HG03103 (cell line): ENCODE measurements around the gene PVALB.
"Not testable (repeated sequence)": the region's sequence is repeated elsewhere in the genome, so short reads cannot be mapped to it uniquely, and the experiment has no call there.

Experiments
- ATAC-seq: cut with Tn5 transposase; IDR thresholded peaks from one replicate; pipeline ENCODE4 v1.9.1; 2021; ENCODE audit warnings: low read depth; ENCODE audit not compliant: unreplicated experiment

Gene PVALB

GRCh38 chr22:36759481-36760159 lies 57.2 kb downstream of the PVALB start:
- ATAC-seq = no peak

- ATAC-seq = no peak
Observed at GRCh38 chr22:36758792-36759271, 58.0 kb downstream of the PVALB start.

- ATAC-seq = no peak
Observed at GRCh38 chr22:36757668-36758211, 59.1 kb downstream of the PVALB start.

GRCh38 chr22:36756746-36757655 lies 59.8 kb downstream of the PVALB start:
- ATAC-seq = no peak

- ATAC-seq = no peak
Observed at GRCh38 chr22:36756031-36756430, 60.8 kb downstream of the PVALB start.

- no peak for ATAC-seq
Observed at GRCh38 chr22:36755316-36755715, 61.5 kb downstream of the PVALB start.

- not testable (repeated sequence) for ATAC-seq
Observed at GRCh38 chr22:36754881-36755280, 62.0 kb downstream of the PVALB start.

GRCh38 chr22:36753916-36754315 lies 62.9 kb downstream of the PVALB start:
- no peak for ATAC-seq

GRCh38 chr22:36753120-36753802 lies 63.6 kb downstream of the PVALB start:
- no peak for ATAC-seq
